GM12878 (cell line): ENCODE measurements around the gene RALGPS1. TPM values are rescaled to one million over a fixed set of nuclear protein-coding genes. Genes with fewer than 3 reads are reported as not detected.

Experiments used
- ATAC-seq: fragments of 200-7000 bp; cut with Tn5 transposase; 3 replicates; pipeline ENCODE4 v1.9.1; 2020; ENCODE audit warnings: mild to moderate bottlenecking, moderate library complexity
- BruUV-seq: library from RNA; stranded (reverse); fragments of 400-500 nt; replicated peaks from 2 replicates; lab custom pipeline; 2021; lab: Mats Ljungman, UMichigan
- CTCF ChIA-PET: fragments of 300-600 bp; sonication (Branson Sonifier 250); formaldehyde crosslinking; extraction: SDS; loops from one replicate; lab custom pipeline; 2021; ENCODE audit warnings: inconsistent platforms; lab: Yijun Ruan, JAX
- POLR2A ChIA-PET: fragments of 350-600 bp; formaldehyde crosslinking; extraction: SDS; loops from one replicate; lab custom pipeline; 2021; ENCODE audit warnings: inconsistent platforms; lab: Charles Lee
- RAD21 ChIA-PET: fragments of 300-600 bp; sonication (Branson Sonifier 250); formaldehyde crosslinking; loops from one replicate; lab custom pipeline; 2023; ENCODE audit warnings: antibody characterized with exemption; ENCODE audit not compliant: unreplicated experiment; lab: Charles Lee
- SMC1A ChIA-PET: fragments of 300-600 bp; sonication (Branson Sonifier 250); formaldehyde crosslinking; loops from one replicate; lab custom pipeline; 2023; ENCODE audit not compliant: unreplicated experiment, uncharacterized antibody; lab: Charles Lee
- DNase-seq: peaks from one replicate; pipeline ENCODE4 v3.0.0-alpha.2; 2011; ENCODE audit warnings: low read depth, low spot score
- FAIRE-seq: peaks from 3 replicates; lab custom pipeline; 2011; peaks lifted over from hg19 to GRCh38; lab: Jason Lieb, UNC
- H2AFZ ChIP-seq: 2 replicates; pipeline ENCODE4 v1.6.0; 2011; ENCODE audit warnings: low read depth, low read length, control low read depth; ENCODE audit not compliant: control insufficient read depth
- H3K27ac ChIP-seq: 2 replicates; pipeline ENCODE4 v1.5.1; 2011; ENCODE audit warnings: control low read depth; ENCODE audit not compliant: control insufficient read depth, insufficient read depth
- H3K27me3 ChIP-seq, 2 experiments: replicated peaks in 1 of 2; 2 replicates each; pipeline versions ENCODE4 v1.6.0 to v1.6.1; 2011; ENCODE audit warnings: low read length in 1 of 2; ENCODE audit not compliant: control insufficient read depth in 2 of 2, insufficient read depth in 2 of 2
- H3K36me3 ChIP-seq, 2 experiments: 2 replicates each; pipeline ENCODE4 v1.5.1; 2011; ENCODE audit warnings: low read length in 1 of 2; ENCODE audit not compliant: control insufficient read depth in 2 of 2, insufficient read depth in 2 of 2
- H3K4me1 ChIP-seq: 2 replicates; pipeline ENCODE4 v1.6.1; 2011; ENCODE audit warnings: mild to moderate bottlenecking, low read length, moderate library complexity, mixed read lengths; ENCODE audit not compliant: control insufficient read depth, insufficient read depth
- H3K4me2 ChIP-seq: 2 replicates; pipeline ENCODE4 v1.6.0; 2011; ENCODE audit warnings: control low read depth; ENCODE audit not compliant: control insufficient read depth, insufficient read depth
- H3K4me3 ChIP-seq: fragments of 200-600 bp; sonication (generic); 2 replicates; pipeline ENCODE4 v1.5.1; 2016
- H3K79me2 ChIP-seq: 2 replicates; pipeline ENCODE4 v1.6.0; 2011; ENCODE audit warnings: low read length; ENCODE audit not compliant: control insufficient read depth, insufficient read depth
- H3K9ac ChIP-seq: 2 replicates; pipeline ENCODE4 v1.8.0; 2011; ENCODE audit warnings: low read length, control low read depth, mixed read lengths; ENCODE audit not compliant: control insufficient read depth, insufficient read depth
- H3K9me3 ChIP-seq: replicated peaks from 3 replicates; pipeline ENCODE4 v1.5.1; 2011; ENCODE audit warnings: mild to moderate bottlenecking, low read length; ENCODE audit not compliant: control insufficient read depth, insufficient read depth
- H4K20me1 ChIP-seq: 2 replicates; pipeline ENCODE4 v1.6.0; 2011; ENCODE audit not compliant: control insufficient read depth, insufficient read depth
- CREB1 ChIP-seq: IDR thresholded peaks from 2 replicates; pipeline ENCODE4 v1.6.1; 2012; ENCODE audit warnings: low read depth, mild to moderate bottlenecking, inconsistent platforms
- CREM ChIP-seq: IDR thresholded peaks from 2 replicates; pipeline ENCODE4 v1.6.1; 2014; ENCODE audit warnings: antibody characterized with exemption, low read depth
- EP300 ChIP-seq, 2 experiments: fragments of 150-350 bp in 1 of 2; IDR thresholded peaks; 2 replicates each; pipeline ENCODE4 v1.6.1; 2011 to 2012; ENCODE audit warnings: low read depth in 2 of 2, low read length in 2 of 2, borderline replicate concordance in 1 of 2, improper control_type of control experiment in 1 of 2, inconsistent platforms in 1 of 2; ENCODE audit not compliant: control insufficient read depth in 1 of 2
- KAT2A ChIP-seq: conservative IDR thresholded peaks from 2 replicates; pipeline ENCODE4 v1.6.1; 2011; ENCODE audit warnings: low read depth, low read length; ENCODE audit not compliant: control insufficient read depth
- LARP7 ChIP-seq: fragments of 450-650 bp; IDR thresholded peaks from 2 replicates; pipeline ENCODE4 v1.6.1; 2017; ENCODE audit warnings: mild to moderate bottlenecking
- NR2F1 ChIP-seq: fragments of 450-650 bp; conservative IDR thresholded peaks from 2 replicates; pipeline ENCODE4 v1.6.1; 2017; ENCODE audit warnings: mild to moderate bottlenecking
- NRF1 ChIP-seq: conservative IDR thresholded peaks from 2 replicates; pipeline ENCODE4 v1.6.1; 2011; ENCODE audit warnings: mild to moderate bottlenecking, low read depth, low read length, improper control_type of control experiment
- RELB ChIP-seq: fragments of 450-650 bp; IDR thresholded peaks from 2 replicates; pipeline ENCODE4 v1.6.1; 2017; ENCODE audit warnings: low read depth, mild to moderate bottlenecking, moderate library complexity
- SMC3 ChIP-seq: IDR thresholded peaks from 2 replicates; pipeline ENCODE4 v1.6.1; 2011; ENCODE audit warnings: low read length, improper control_type of control experiment, borderline replicate concordance
- WRNIP1 ChIP-seq: IDR thresholded peaks from 2 replicates; pipeline ENCODE4 v1.6.1; 2011; ENCODE audit warnings: low read depth, low read length, improper control_type of control experiment, borderline replicate concordance
- WGBS: methylation state at CpG from one replicate; pipeline ENCODE4 v1.1.6; 2016; ENCODE audit warnings: low lambda C conversion rate; ENCODE audit not compliant: insufficient replicate concordance, insufficient coverage; ENCODE audit errors: missing lambda C conversion rate; 5-methylcytosine and 5-hydroxymethylcytosine counted together
- in situ Hi-C: fragments of 300-500 bp; cut with MboI; formaldehyde crosslinking; loops from 9 replicates; pipeline ENCODE4 v1.14.3; 2018; ENCODE audit warnings: mixed read lengths
- intact Hi-C: fragments of 100-400 bp; cut with micrococcal nuclease; formaldehyde crosslinking; loops from one replicate; pipeline ENCODE4 v1.14.2; 2022; ENCODE audit not compliant: unreplicated experiment
- polyA plus RNA-seq, 11 experiments: library from polyadenylated mRNA; depleted of rRNA in 4 of 11; unstranded in 6 of 11; stranded (reverse) in 5 of 11; fragments of >200 nt; fragmentation: Nextera tagmentation in 4 of 11; fragmentation: Illumina TruSeq in 1 of 11; extraction: Ambion mirVana in 4 of 11; extraction: Trizol in 1 of 11; gene quantifications; 1 replicate in 1 of 11; 2 replicates in 10 of 11; pipeline versions ENCODE4 v1.2.1 to v1.2.3, GENCODE V29; 2011 to 2016; ENCODE audit warnings: inconsistent platforms in 2 of 11, missing spikeins in 2 of 11, low read depth in 1 of 11
- total RNA-seq, 4 experiments: library from RNA; depleted of rRNA in 3 of 4; stranded (reverse); fragments of >200 nt in 3 of 4; fragmentation: Illumina TruSeq in 1 of 4; extraction: Trizol in 1 of 4; gene quantifications; 2 replicates each; pipeline versions ENCODE4 v1.2.1 to v1.2.3, GENCODE V29; 2013 to 2021
- TF ChIP-seq, protein P1 (sequence below): fragments of 450-650 bp; conservative IDR thresholded peaks from 2 replicates; pipeline ENCODE4 v1.6.1; 2017; ENCODE audit warnings: mild to moderate bottlenecking, moderate library complexity

Gene RALGPS1
- total and polyA plus RNA-seq, 10 of the 15 experiments (the other 5 are each of a cell fraction or from before 2014, with no cell fraction given) = 0.13 to 5.6 (median 2.7) TPM

GRCh38 chr9:126965541-126966428 is 51.2 kb downstream of the RALGPS1 start (continued):
- no peak for TF ChIP-seq RELB
- TF ChIP-seq, protein P1, sequence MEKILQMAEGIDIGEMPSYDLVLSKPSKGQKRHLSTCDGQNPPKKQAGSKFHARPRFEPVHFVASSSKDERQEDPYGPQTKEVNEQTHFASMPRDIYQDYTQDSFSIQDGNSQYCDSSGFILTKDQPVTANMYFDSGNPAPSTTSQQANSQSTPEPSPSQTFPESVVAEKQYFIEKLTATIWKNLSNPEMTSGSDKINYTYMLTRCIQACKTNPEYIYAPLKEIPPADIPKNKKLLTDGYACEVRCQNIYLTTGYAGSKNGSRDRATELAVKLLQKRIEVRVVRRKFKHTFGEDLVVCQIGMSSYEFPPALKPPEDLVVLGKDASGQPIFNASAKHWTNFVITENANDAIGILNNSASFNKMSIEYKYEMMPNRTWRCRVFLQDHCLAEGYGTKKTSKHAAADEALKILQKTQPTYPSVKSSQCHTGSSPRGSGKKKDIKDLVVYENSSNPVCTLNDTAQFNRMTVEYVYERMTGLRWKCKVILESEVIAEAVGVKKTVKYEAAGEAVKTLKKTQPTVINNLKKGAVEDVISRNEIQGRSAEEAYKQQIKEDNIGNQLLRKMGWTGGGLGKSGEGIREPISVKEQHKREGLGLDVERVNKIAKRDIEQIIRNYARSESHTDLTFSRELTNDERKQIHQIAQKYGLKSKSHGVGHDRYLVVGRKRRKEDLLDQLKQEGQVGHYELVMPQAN = no peak
- TF ChIP-seq NRF1 = no peak
- TF ChIP-seq CREB1 = no peak
- TF ChIP-seq, all 136 proteins: peak for 12

DNA sequence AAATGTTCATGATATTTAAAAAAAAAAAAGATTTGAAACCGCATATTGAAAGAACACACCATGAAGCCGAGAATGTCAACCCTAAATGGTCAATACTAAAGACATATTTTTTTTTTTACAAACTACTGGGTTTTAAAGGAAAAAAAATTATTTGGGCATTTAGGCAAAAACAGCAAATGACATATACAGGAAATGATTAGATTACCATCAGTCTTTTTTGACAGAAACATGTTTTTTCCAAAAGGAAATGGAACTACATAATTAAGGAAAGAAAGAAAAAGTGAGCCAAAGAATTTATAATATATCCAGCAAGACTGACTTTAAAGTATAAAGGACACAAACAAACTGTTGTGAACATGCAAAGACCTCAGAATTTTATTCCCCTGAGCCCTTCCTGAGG is 56.7 kb downstream of the RALGPS1 start:
- TF ChIP-seq WRNIP1 = no peak
- TF ChIP-seq EP300 (IDR thresholded peaks at IDR 0.05; ENCODE audit: borderline replicate concordance in 1 of 2, control insufficient read depth in 1 of 2, low read depth in 2 of 2, low read length in 2 of 2) = no peak
- no peak for TF ChIP-seq SMC3
- TF ChIP-seq CREM = no peak
- TF ChIP-seq LARP7 = no peak
- no peak for TF ChIP-seq KAT2A
- no peak for TF ChIP-seq CREB1
- TF ChIP-seq NR2F1 = no peak
- Histone ChIP-seq H3K27ac (no peak overlapping the region), H3K9ac (no peak overlapping the region), H3K4me1 (peaks cover 5% of the 10 kb centered on the region; the same call in 1 of the 2 replicates), H3K9me3 (no peaks in the 10 kb centered on the region), H3K27me3 (no peaks in the 10 kb centered on the region), H3K79me2 (no peaks in the 10 kb centered on the region), H3K4me2 (no peak overlapping the region), H3K36me3 (no peaks in the 10 kb centered on the region), H4K20me1 (no peaks in the 10 kb centered on the region), H2AFZ (no peak overlapping the region), H3K4me3 (no peak overlapping the region)
- DNase-seq = no peak
- CTCF ChIA-PET = interaction anchor here (0.7 to 10.8 kb wide), 6 partner anchors 12 to 227 kb away, joined by 3 to 174 read pairs (median 3); no protein-coding TSS in a partner anchor
- 94% methylated on average over 2 of the region's 2 CpGs for WGBS
- intact Hi-C loops = no loop called here
- in situ Hi-C loops = no loop called here
- ATAC-seq = no peak
- no peak for FAIRE-seq
- POLR2A ChIA-PET = interaction anchor here (1.0 to 1.2 kb wide), 3 partner anchors 8 to 227 kb away, joined by 3 to 4 read pairs (median 3); no protein-coding TSS in a partner anchor
- BruUV-seq = no TSS peak
- SMC1A ChIA-PET = interaction anchor here (0.7 to 8.6 kb wide), 6 partner anchors 15 to 227 kb away, joined by 3 to 124 read pairs (median 6); no protein-coding TSS in a partner anchor
- RAD21 ChIA-PET = interaction anchor here (1.0 to 2.1 kb wide), 3 partner anchors 14 to 227 kb away, joined by 3 to 10 read pairs (median 4); no protein-coding TSS in a partner anchor
